ENCODE measurements around the gene ARMC9. TPM values are rescaled to one million over a fixed set of nuclear protein-coding genes. Genes with fewer than 3 reads are reported as not detected.

ARMC9 gene
- total and polyA plus RNA-seq, 2 of the 13 experiments (the other 11 are each of a cell fraction or from before 2014, with no cell fraction given): 9.1 to 12.8 TPM

GRCh38 chr2:231187736-231188505 lies 10.5 kb upstream of the ARMC9 start (continued):
- TF ChIP-seq HMGXB4 (CRISPR knock-in tag; IDR thresholded peaks at IDR 0.05; ENCODE audit: borderline replicate concordance in 1 of 2, low read depth in 1 of 2) (peak; percentile 24 to 47; a peak in 1 of 4 replicates), ZKSCAN5 (CRISPR knock-in tag; IDR thresholded peaks at IDR 0.05) (no peak), ZNF746 (CRISPR knock-in tag; IDR thresholded peaks at IDR 0.05) (no peak), MEIS1 (CRISPR knock-in tag; IDR thresholded peaks at IDR 0.05; ENCODE audit: borderline replicate concordance) (peak; percentile 53; the same call in 1 of the 2 replicates), SNAPC5 (CRISPR knock-in tag; IDR thresholded peaks at IDR 0.05; ENCODE audit: borderline replicate concordance) (no peak), ZNF589 (CRISPR knock-in tag; conservative IDR thresholded peaks at IDR 0.05) (no peak), ZBTB33 (CRISPR knock-in tag; IDR thresholded peaks at IDR 0.05) (peak; percentile 39; the same call in 1 of the 2 replicates), UBTF (CRISPR knock-in tag; IDR thresholded peaks at IDR 0.05) (peak; percentile 54), HNF4G (IDR thresholded peaks at IDR 0.05; ENCODE audit: borderline replicate concordance, low read depth, low read length) (no peak), HNF4G (CRISPR knock-in tag; IDR thresholded peaks at IDR 0.05; ENCODE audit: borderline replicate concordance, low read depth) (no peak), NCOA1 (CRISPR knock-in tag; IDR thresholded peaks at IDR 0.05) (no peak), SIN3B (IDR thresholded peaks at IDR 0.05; ENCODE audit: low read length) (no peak), ZNF337 (CRISPR knock-in tag; IDR thresholded peaks at IDR 0.05; ENCODE audit: borderline replicate concordance, low read depth) (no peak), TCF7 (IDR thresholded peaks at IDR 0.05; ENCODE audit: low read depth) (no peak), ZBTB44 (CRISPR knock-in tag; IDR thresholded peaks at IDR 0.05) (no peak), YY1 (IDR thresholded peaks at IDR 0.05; ENCODE audit: insufficient read depth, insufficient replicate concordance, low read depth, low read length) (peak; percentile 77), TRIM22 (IDR thresholded peaks at IDR 0.05) (no peak), ZNF703 (CRISPR knock-in tag; IDR thresholded peaks at IDR 0.05; ENCODE audit: borderline replicate concordance) (no peak), ZNF30 (CRISPR knock-in tag; IDR thresholded peaks at IDR 0.05) (no peak)

Measured in HepG2 (cell line).